Type B pancreatic cell (in vitro differentiated cells): ENCODE measurements around the gene SF3B3. TPM values are rescaled to one million over a fixed set of nuclear protein-coding genes. Genes with fewer than 3 reads are reported as not detected.

Experiments used
- DNase-seq: peaks from one replicate; pipeline ENCODE4 v3.0.0; 2021; ENCODE audit warnings: mixed read lengths; ENCODE audit not compliant: unreplicated experiment; ENCODE audit errors: extremely low spot score
- H3K27ac Mint-ChIP-seq: 2 replicates; pipeline ENCODE4 v1.8.0; 2021; ENCODE audit warnings: mild to moderate bottlenecking, mixed read lengths
- H3K27me3 Mint-ChIP-seq: 2 replicates; pipeline ENCODE4 v1.8.0; 2021; ENCODE audit warnings: mixed read lengths
- H3K36me3 Mint-ChIP-seq: 2 replicates; pipeline ENCODE4 v1.8.0; 2021; ENCODE audit warnings: mixed read lengths
- H3K4me1 Mint-ChIP-seq: one replicate; pipeline ENCODE4 v1.8.0; 2021; ENCODE audit warnings: mixed read lengths; ENCODE audit not compliant: unreplicated experiment
- H3K4me3 Mint-ChIP-seq: 2 replicates; pipeline ENCODE4 v1.8.0; 2021; ENCODE audit warnings: mild to moderate bottlenecking, mixed read lengths
- H3K9me3 Mint-ChIP-seq: 2 replicates; pipeline ENCODE4 v1.8.0; 2021; ENCODE audit warnings: mixed read lengths
- CTCF ChIP-seq: fragments of 200-600 bp; sonication (generic); conservative IDR thresholded peaks from 2 replicates; pipeline ENCODE4 v1.5.0; 2021; ENCODE audit warnings: antibody characterized with exemption, mild to moderate bottlenecking
- total RNA-seq: library from RNA; stranded (reverse); gene quantifications from 2 replicates; pipeline ENCODE4 v1.2.1, GENCODE V29; 2021; ENCODE audit warnings: low replicate concordance

The SF3B3 gene
- total RNA-seq, 1 donor from 2014 or later: 429 TPM

GRCh38 chr16:70589998-70590471, 66.4 kb downstream of the SF3B3 start:
- no peaks in the 10 kb centered on the region for H3K27me3 Mint-ChIP-seq
- peak overlapping the region; percentile 28 for H3K4me3 Mint-ChIP-seq
- H3K27ac Mint-ChIP-seq: peak overlapping the region; percentile 47
- H3K36me3 Mint-ChIP-seq: no peaks in the 10 kb centered on the region
- TF ChIP-seq CTCF: no peak
- H3K9me3 Mint-ChIP-seq: no peaks in the 10 kb centered on the region
- DNase-seq: no peak
- H3K4me1 Mint-ChIP-seq: peaks cover 11% of the 10 kb centered on the region

GRCh38 chr16:70590722-70591415, 67.3 kb downstream of the SF3B3 start:
- TF ChIP-seq CTCF: no peak
- H3K9me3 Mint-ChIP-seq: no peaks in the 10 kb centered on the region
- H3K27ac Mint-ChIP-seq: peak overlapping the region; percentile 31
- no peaks in the 10 kb centered on the region for H3K36me3 Mint-ChIP-seq
- no peaks in the 10 kb centered on the region for H3K27me3 Mint-ChIP-seq
- H3K4me1 Mint-ChIP-seq: peaks cover 11% of the 10 kb centered on the region
- no peak overlapping the region for H3K4me3 Mint-ChIP-seq
- DNase-seq: no peak

- Mint-ChIP-seq H3K27ac (peak overlapping the region; percentile 53), H3K27me3 (no peaks in the 10 kb centered on the region), H3K4me1 (peaks cover 11% of the 10 kb centered on the region), H3K36me3 (no peaks in the 10 kb centered on the region), H3K9me3 (no peaks in the 10 kb centered on the region), H3K4me3 (no peak overlapping the region)
- TF ChIP-seq CTCF: no peak
- DNase-seq: no peak
Observed at GRCh38 chr16:70591615-70592014, 68.0 kb downstream of the SF3B3 start.

GRCh38 chr16:70592106-70592571, 68.5 kb downstream of the SF3B3 start:
- DNase-seq: no peak
- TF ChIP-seq CTCF: no peak
- no peaks in the 10 kb centered on the region for H3K27me3 Mint-ChIP-seq
- H3K36me3 Mint-ChIP-seq: no peaks in the 10 kb centered on the region
- H3K4me3 Mint-ChIP-seq: no peak overlapping the region
- peaks cover 11% of the 10 kb centered on the region for H3K4me1 Mint-ChIP-seq
- H3K27ac Mint-ChIP-seq: peak overlapping the region; percentile 53
- no peaks in the 10 kb centered on the region for H3K9me3 Mint-ChIP-seq

- TF ChIP-seq CTCF: no peak
- no peaks in the 10 kb centered on the region for H3K9me3 Mint-ChIP-seq
- H3K27me3 Mint-ChIP-seq: no peaks in the 10 kb centered on the region
- no peaks in the 10 kb centered on the region for H3K36me3 Mint-ChIP-seq
- H3K27ac Mint-ChIP-seq: no peak overlapping the region
- peaks cover 10% of the 10 kb centered on the region for H3K4me1 Mint-ChIP-seq
- H3K4me3 Mint-ChIP-seq: no peak overlapping the region
- no peak for DNase-seq
Observed at GRCh38 chr16:70593544-70593943, 69.9 kb downstream of the SF3B3 start.
